H1 (cell line): ENCODE results near the gene HIGD1B. TPM values are rescaled to one million over a fixed set of nuclear protein-coding genes. Genes with fewer than 3 reads are reported as not detected.
"Not testable (repeated sequence)": the region's sequence is repeated elsewhere in the genome, so short reads cannot be mapped to it uniquely, and the experiment has no call there.

Experiments used
- CTCF ChIA-PET: fragments of 300-600 bp; sonication (Branson Sonifier 250); formaldehyde crosslinking; loops from one replicate; lab custom pipeline; 2021; ENCODE audit not compliant: partially characterized antibody; lab: Charles Lee
- POLR2A ChIA-PET: fragments of 300-600 bp; sonication (Branson Sonifier 250); formaldehyde crosslinking; loops from one replicate; lab custom pipeline; 2021; ENCODE audit warnings: inconsistent platforms; ENCODE audit not compliant: partially characterized antibody; lab: Charles Lee
- DNase-seq, 2 experiments: peaks; one replicate each; pipeline versions ENCODE4 v3.0.0 to v3.0.0-alpha.2; 2010 to 2022; ENCODE audit warnings: low spot score in 2 of 2, low read depth in 1 of 2, mixed read lengths in 1 of 2
- FAIRE-seq: peaks from 2 replicates; lab custom pipeline; 2011; peaks lifted over from hg19 to GRCh38; lab: Jason Lieb, UNC
- H2AFZ ChIP-seq: 2 replicates; pipeline ENCODE4 v1.8.1; 2012; ENCODE audit warnings: low read length, inconsistent platforms
- H2AK5ac ChIP-seq: 2 replicates; pipeline ENCODE4 v1.6.1; 2013; ENCODE audit warnings: low read depth, low read length
- H2BK120ac ChIP-seq: replicated peaks from 2 replicates; pipeline ENCODE3; 2013; ENCODE audit warnings: low read depth, low read length, inconsistent platforms
- H2BK12ac ChIP-seq: 2 replicates; pipeline ENCODE4 v1.6.1; 2013; ENCODE audit warnings: low read depth, low read length
- H2BK15ac ChIP-seq: 2 replicates; pipeline ENCODE4 v1.6.1; 2013; ENCODE audit warnings: low read length
- H2BK20ac ChIP-seq: 2 replicates; pipeline ENCODE4 v1.6.1; 2013; ENCODE audit warnings: low read length
- H2BK5ac ChIP-seq: 2 replicates; pipeline ENCODE4 v1.6.1; 2013; ENCODE audit warnings: low read depth, low read length
- H3K14ac ChIP-seq: 2 replicates; pipeline ENCODE4 v1.6.1; 2013; ENCODE audit warnings: inconsistent platforms; ENCODE audit not compliant: insufficient read length
- H3K18ac ChIP-seq: 2 replicates; pipeline ENCODE4 v1.6.1; 2013; ENCODE audit warnings: low read length; ENCODE audit errors: extremely low read depth
- H3K23ac ChIP-seq: 2 replicates; pipeline ENCODE4 v1.6.1; 2013; ENCODE audit warnings: inconsistent platforms; ENCODE audit not compliant: insufficient read length
- H3K23me2 ChIP-seq: 2 replicates; pipeline ENCODE4 v1.6.1; 2013; ENCODE audit warnings: low read depth, low read length
- H3K27ac ChIP-seq: 2 replicates; pipeline ENCODE4 v1.6.1; 2011; ENCODE audit warnings: low read depth, low read length, inconsistent platforms
- H3K27me3 ChIP-seq, 4 experiments: replicated peaks in 1 of 4; 1 replicate in 1 of 4; 2 replicates in 3 of 4; pipeline versions ENCODE4 v1.6.1 to v1.8.1; 2011 to 2013; ENCODE audit warnings: low read length in 3 of 4, mild to moderate bottlenecking in 3 of 4, inconsistent platforms in 2 of 4, mixed read lengths in 2 of 4, moderate library complexity in 1 of 4; ENCODE audit not compliant: control insufficient read depth in 3 of 4, insufficient read depth in 3 of 4; ENCODE audit errors: extremely low read depth in 1 of 4
- H3K36me3 ChIP-seq, 4 experiments: 2 replicates each; pipeline versions ENCODE4 v1.6.1 to v1.8.1; 2011 to 2013; ENCODE audit warnings: mild to moderate bottlenecking in 4 of 4, low read length in 3 of 4, moderate library complexity in 2 of 4, control low read depth in 1 of 4, inconsistent platforms in 1 of 4; ENCODE audit not compliant: insufficient read depth in 4 of 4, control insufficient read depth in 2 of 4
- H3K4ac ChIP-seq: replicated peaks from 2 replicates; pipeline ENCODE3; 2013; ENCODE audit warnings: low read length, low read depth, mixed read lengths, inconsistent platforms; ENCODE audit not compliant: insufficient read length
- H3K4me1 ChIP-seq, 4 experiments: replicated peaks in 1 of 4; 1 replicate in 1 of 4; 2 replicates in 3 of 4; pipeline versions ENCODE4 v1.6.1 to v1.8.1; 2011 to 2013; ENCODE audit warnings: low read length in 3 of 4, inconsistent platforms in 2 of 4, mixed read lengths in 1 of 4; ENCODE audit not compliant: insufficient read depth in 4 of 4, control insufficient read depth in 3 of 4
- H3K4me2 ChIP-seq, 2 experiments: 2 replicates each; pipeline versions ENCODE4 v1.6.1 to v1.8.1; 2011 to 2013; ENCODE audit warnings: low read depth in 2 of 2, low read length in 2 of 2, control low read depth in 1 of 2, inconsistent platforms in 1 of 2, mild to moderate bottlenecking in 1 of 2; ENCODE audit not compliant: insufficient read depth in 1 of 2
- H3K4me3 ChIP-seq, 4 experiments: fragments of 200-600, 300-600 bp in 1 of 4; sonication (generic), shearing (Covaris generic), sonication (Bioruptor Twin) in 1 of 4; 2 replicates each; pipeline versions ENCODE4 v1.5.1 to v1.8.1; 2011 to 2016; ENCODE audit warnings: low read length in 4 of 4, low read depth in 3 of 4, control low read depth in 2 of 4, inconsistent platforms in 2 of 4, mild to moderate bottlenecking in 2 of 4, mixed read lengths in 1 of 4, moderate library complexity in 1 of 4; ENCODE audit not compliant: insufficient read depth in 2 of 4; ENCODE audit errors: extremely low read depth in 1 of 4
- H3K56ac ChIP-seq: replicated peaks from 2 replicates; pipeline ENCODE3; 2013; ENCODE audit warnings: low read depth, mild to moderate bottlenecking, mixed read lengths, low read length, inconsistent platforms; ENCODE audit not compliant: insufficient read length
- H3K79me1 ChIP-seq: 2 replicates; pipeline ENCODE4 v1.6.1; 2013; ENCODE audit warnings: low read depth, low read length, control low read depth
- H3K79me2 ChIP-seq, 2 experiments: 2 replicates each; pipeline versions ENCODE4 v1.6.1 to v1.8.1; 2012 to 2013; ENCODE audit warnings: low read length in 2 of 2, mild to moderate bottlenecking in 2 of 2, inconsistent platforms in 1 of 2; ENCODE audit not compliant: insufficient read depth in 2 of 2, control insufficient read depth in 1 of 2
- H3K9ac ChIP-seq, 4 experiments: replicated peaks in 1 of 4; 1 replicate in 1 of 4; 2 replicates in 3 of 4; pipeline versions ENCODE4 v1.6.1 to v1.8.1; 2011 to 2013; ENCODE audit warnings: low read depth in 3 of 4, low read length in 3 of 4, control low read depth in 2 of 4, mild to moderate bottlenecking in 2 of 4, moderate library complexity in 2 of 4, inconsistent platforms in 1 of 4; ENCODE audit errors: extremely low read depth in 1 of 4
- H3K9me3 ChIP-seq, 2 experiments: 2 replicates each; pipeline versions ENCODE4 v1.6.1 to v1.8.1; 2012 to 2013; ENCODE audit warnings: mild to moderate bottlenecking in 2 of 2, moderate library complexity in 2 of 2, control low read depth in 1 of 2, inconsistent platforms in 1 of 2, low read depth in 1 of 2, low read length in 1 of 2, mixed read lengths in 1 of 2; ENCODE audit not compliant: insufficient read depth in 2 of 2
- H4K20me1 ChIP-seq, 2 experiments: replicated peaks in 1 of 2; 2 replicates each; pipeline versions ENCODE3 to v1.8.1; 2011 to 2013; ENCODE audit warnings: inconsistent platforms in 2 of 2, low read length in 2 of 2, mild to moderate bottlenecking in 1 of 2; ENCODE audit not compliant: insufficient read depth in 2 of 2, control insufficient read depth in 1 of 2
- H4K5ac ChIP-seq: 2 replicates; pipeline ENCODE4 v1.6.1; 2013; ENCODE audit warnings: low read length, low read depth, mixed read lengths, inconsistent platforms; ENCODE audit not compliant: insufficient read length
- H4K8ac ChIP-seq: 2 replicates; pipeline ENCODE4 v1.8.0; 2013; ENCODE audit warnings: mild to moderate bottlenecking, moderate library complexity, low read length, inconsistent platforms; ENCODE audit not compliant: insufficient read depth; ENCODE audit errors: extremely low read depth
- H4K91ac ChIP-seq: replicated peaks from 2 replicates; pipeline ENCODE3; 2013; ENCODE audit warnings: low read length, mixed read lengths, inconsistent platforms; ENCODE audit not compliant: insufficient read length
- BRCA1 ChIP-seq: IDR thresholded peaks from 2 replicates; pipeline ENCODE4 v1.6.1; 2012; ENCODE audit warnings: low read depth, low read length, improper control_type of control experiment
- EP300 ChIP-seq, 2 experiments: IDR thresholded peaks; 1 replicate in 1 of 2; 2 replicates in 1 of 2; pipeline ENCODE4 v1.6.1; 2011 to 2012; ENCODE audit warnings: low read depth in 2 of 2, low read length in 2 of 2, mild to moderate bottlenecking in 2 of 2, borderline replicate concordance in 1 of 2, inconsistent platforms in 1 of 2, moderate library complexity in 1 of 2
- WGBS, 2 experiments: shearing (Covaris generic) in 1 of 2; methylation state at CpG; one replicate each; pipeline versions ENCODE4 v1.1.6 to v1.1.7; 2013 to 2015; ENCODE audit warnings: low lambda C conversion rate in 2 of 2, mixed read lengths in 2 of 2, inconsistent platforms in 1 of 2, low coverage in 1 of 2, missing lambda C conversion rate in 1 of 2; ENCODE audit not compliant: insufficient replicate concordance in 2 of 2, insufficient coverage in 1 of 2, insufficient read length in 1 of 2; ENCODE audit errors: extremely low coverage in 1 of 2, missing lambda C conversion rate in 1 of 2; 5-methylcytosine and 5-hydroxymethylcytosine counted together
- polyA plus RNA-seq, 7 experiments: library from polyadenylated mRNA; depleted of rRNA in 3 of 7; stranded (reverse) in 5 of 7; unstranded in 2 of 7; fragments of >200 nt in 5 of 7; fragments of 200-250 nt in 2 of 7; gene quantifications; 1 replicate in 5 of 7; 2 replicates in 1 of 7; 4 replicates in 1 of 7; pipeline versions ENCODE4 v1.2.1 to v1.2.3, GENCODE V29; 2011 to 2013; ENCODE audit warnings: missing spikeins in 2 of 7, mixed read lengths in 2 of 7
- total RNA-seq: library from RNA; stranded (reverse); fragmentation: NEBNext Ultra II Directional; extraction: Animal tissue kit (Norgen Biotek cat#: 25700); gene quantifications from 2 replicates; pipeline ENCODE4 v1.2.1, GENCODE V29; 2021

Gene HIGD1B
- total and polyA plus RNA-seq, 2 of the 8 experiments (the other 6 are each of a cell fraction or from before 2014, with no cell fraction given): not detected

DNA sequence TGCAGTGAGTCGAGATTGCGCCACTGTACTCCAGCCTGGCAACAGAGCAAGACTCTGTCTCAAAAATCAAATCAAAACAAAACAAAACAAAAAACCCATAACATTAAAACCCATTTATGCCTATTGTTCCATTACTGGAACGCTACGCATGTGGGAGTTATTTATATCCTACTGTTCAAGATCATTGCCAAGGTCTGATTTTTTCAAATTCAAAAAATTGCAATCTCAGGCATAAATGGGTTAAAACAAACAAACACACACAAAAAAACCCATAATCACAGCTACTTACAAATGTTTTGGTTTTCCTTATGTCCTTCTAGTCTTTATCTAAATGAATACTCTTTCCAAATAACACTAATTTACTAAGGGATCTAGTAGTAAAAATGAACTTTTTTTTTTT lies 35.4 kb upstream of the HIGD1B start (continued):
- TF ChIP-seq BRCA1: no peak
- no peak for TF ChIP-seq EP300 (IDR thresholded peaks at IDR 0.05; ENCODE audit: borderline replicate concordance in 1 of 2, low read depth in 2 of 2, low read length in 2 of 2)
- TF ChIP-seq, all 59 proteins: peak for 0

DNA sequence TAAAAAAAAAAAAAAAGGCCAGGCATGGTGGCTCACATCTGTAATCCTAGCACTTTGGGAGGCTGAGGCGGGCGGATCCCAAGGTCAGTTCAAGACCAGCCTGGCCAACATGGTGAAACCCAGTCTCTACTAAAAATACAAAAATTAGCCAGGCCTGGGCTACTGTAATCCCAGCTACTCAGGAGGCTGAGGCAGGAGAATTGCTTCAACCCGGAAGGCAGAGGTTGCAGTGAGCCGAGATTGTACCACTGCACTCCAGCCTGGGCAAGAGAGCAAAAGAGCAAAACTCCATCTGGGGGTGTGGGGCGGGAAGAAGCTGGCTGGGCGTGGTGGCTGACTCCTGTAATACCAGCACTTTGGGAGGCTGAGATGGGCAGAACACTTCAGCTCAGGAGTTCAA lies 29.2 kb upstream of the HIGD1B start:
- H3K56ac ChIP-seq, H3K4me1 ChIP-seq, H2BK120ac ChIP-seq, H3K4ac ChIP-seq, H3K9ac ChIP-seq, H2AFZ ChIP-seq, H2BK5ac ChIP-seq, H3K4me2 ChIP-seq, H3K36me3 ChIP-seq, H3K27ac ChIP-seq, H3K18ac ChIP-seq, FAIRE-seq, H3K14ac ChIP-seq, H3K79me1 ChIP-seq, H2BK15ac ChIP-seq, H3K27me3 ChIP-seq, H3K4me3 ChIP-seq, H3K23me2 ChIP-seq, H4K5ac ChIP-seq, H2AK5ac ChIP-seq, H4K8ac ChIP-seq, H2BK20ac ChIP-seq, H2BK12ac ChIP-seq, H3K23ac ChIP-seq, H4K91ac ChIP-seq, H3K9me3 ChIP-seq, DNase-seq: not testable (repeated sequence)
- 90% methylated on average over 6 of the region's 6 CpGs; no CpG with 5 or more reads in 1 of the 2 experiments for WGBS, 2 experiments
- ChIA-PET CTCF (interaction anchor here (0.9 kb wide), 3 partner anchors 14 to 60 kb away, joined by 3 to 5 read pairs (median 3); no protein-coding TSS in a partner anchor), POLR2A (interaction anchor here (1.1 to 1.8 kb wide), 4 partner anchors 8 to 29 kb away, joined by 3 to 6 read pairs (median 4); no protein-coding TSS in a partner anchor)
- peaks cover 13 to 94% of the 10 kb centered on the region in 2 experiments for H3K79me2 ChIP-seq
- peaks cover 0 to 14% of the 10 kb centered on the region in 2 experiments for H4K20me1 ChIP-seq
